Activated CD8-positive, alpha-beta T cell treated with anti-CD3 and anti-CD28 coated beads for 36 hours (primary cell): ENCODE data around the gene ANKRD31. TPM values are rescaled to one million over a fixed set of nuclear protein-coding genes. Genes with fewer than 3 reads are reported as not detected.

ENCODE experiments used
- ATAC-seq: fragments of 200-7000 bp; cut with Tn5 transposase; one replicate; pipeline ENCODE4 v1.10.0; 2021; ENCODE audit warnings: mild to moderate bottlenecking, moderate library complexity
- CTCF ChIA-PET: fragments of 350-600 bp; sonication (Branson Sonifier 250); formaldehyde crosslinking; loops from one replicate; lab custom pipeline; 2021; ENCODE audit warnings: antibody characterized with exemption; lab: Charles Lee
- POLR2A ChIA-PET: fragments of 350-600 bp; sonication (Branson Sonifier 250); formaldehyde crosslinking; loops from one replicate; lab custom pipeline; 2021; ENCODE audit warnings: antibody characterized with exemption; lab: Charles Lee
- DNase-seq: peaks from one replicate; pipeline ENCODE4 v3.0.0-alpha.2; 2020
- H3K27ac Mint-ChIP-seq: one replicate; pipeline ENCODE4 v1.8.0; 2021; ENCODE audit warnings: mild to moderate bottlenecking, mixed read lengths
- H3K27me3 Mint-ChIP-seq: one replicate; pipeline ENCODE4 v1.8.0; 2021; ENCODE audit warnings: mixed read lengths
- H3K36me3 Mint-ChIP-seq: one replicate; pipeline ENCODE4 v1.8.0; 2021; ENCODE audit warnings: low read depth, mixed read lengths
- H3K4me1 Mint-ChIP-seq: one replicate; pipeline ENCODE4 v1.8.0; 2021; ENCODE audit warnings: low read depth, mixed read lengths
- H3K4me3 Mint-ChIP-seq: one replicate; pipeline ENCODE4 v1.8.0; 2021; ENCODE audit warnings: mild to moderate bottlenecking, moderate library complexity, mixed read lengths
- H3K9me3 Mint-ChIP-seq: one replicate; pipeline ENCODE4 v1.8.0; 2021; ENCODE audit warnings: mixed read lengths
- CTCF ChIP-seq: fragments of 200-600 bp; IDR thresholded peaks from one replicate; pipeline ENCODE4 v1.8.0; 2022; ENCODE audit warnings: antibody characterized with exemption, mild to moderate bottlenecking
- intact Hi-C: fragments of 100-400 bp; cut with micrococcal nuclease; formaldehyde crosslinking; loops from one replicate; pipeline ENCODE4 v1.10.0; 2022
- total RNA-seq, 2 experiments: library from RNA; stranded (reverse); gene quantifications; one replicate each; pipeline ENCODE4 v1.2.3, GENCODE V29; 2021

ANKRD31 gene
- total RNA-seq, 2 experiments from 2014 or later = 0.94 to 0.99 TPM

GRCh38 chr5:75054134-75054930, 182.3 kb downstream of the ANKRD31 start:
- peaks cover 75% of the 10 kb centered on the region for H3K4me1 Mint-ChIP-seq
- no peaks in the 10 kb centered on the region for H3K27me3 Mint-ChIP-seq
- no peaks in the 10 kb centered on the region for H3K36me3 Mint-ChIP-seq
- TF ChIP-seq CTCF = no peak
- DNase-seq (peak; percentile 40), ATAC-seq (no peak)
- H3K4me3 Mint-ChIP-seq = peak overlapping the region; percentile 81
- H3K27ac Mint-ChIP-seq = peak overlapping the region; percentile 89
- CTCF ChIA-PET = interaction anchor here (0.7 to 3.0 kb wide), 2 partner anchors 183 to 196 kb away, joined by 3 to 23 read pairs; partner anchors contain the start of gene ANKRD31
- POLR2A ChIA-PET = interaction anchor here (0.8 to 1.7 kb wide), 7 partner anchors 8 to 456 kb away, joined by 3 to 7 read pairs (median 3); partner anchors contain the start of gene HMGCR
- H3K9me3 Mint-ChIP-seq = no peaks in the 10 kb centered on the region
- intact Hi-C loops = loop anchor here (5.0 to 10.0 kb wide), 2 partner anchors 183 to 280 kb away; partner anchors contain the start of genes ANKRD31 and HMGCR

- H3K27me3 Mint-ChIP-seq = no peaks in the 10 kb centered on the region
- intact Hi-C loops = loop anchor here (5.0 to 10.0 kb wide), 2 partner anchors 184 to 281 kb away; partner anchors contain the start of genes ANKRD31 and HMGCR
- peak overlapping the region; percentile 89 for H3K27ac Mint-ChIP-seq
- DNase-seq (peak; percentile 69), ATAC-seq (peak; percentile 24)
- H3K4me1 Mint-ChIP-seq = peaks cover 75% of the 10 kb centered on the region
- no peaks in the 10 kb centered on the region for H3K36me3 Mint-ChIP-seq
- CTCF ChIA-PET = interaction anchor here (0.7 to 4.6 kb wide), 5 partner anchors 13 to 195 kb away, joined by 3 to 31 read pairs (median 21); partner anchors contain the start of gene ANKRD31
- POLR2A ChIA-PET = interaction anchor here (0.8 to 1.9 kb wide), 8 partner anchors 9 to 283 kb away, joined by 3 to 7 read pairs (median 4); partner anchors contain the start of gene HMGCR
- TF ChIP-seq CTCF = no peak
- peak overlapping the region; percentile 81 for H3K4me3 Mint-ChIP-seq
- no peaks in the 10 kb centered on the region for H3K9me3 Mint-ChIP-seq
Observed at GRCh38 chr5:75053304-75054133, 183.2 kb downstream of the ANKRD31 start.

GRCh38 chr5:75053054-75053303, 183.7 kb downstream of the ANKRD31 start:
- no peak overlapping the region for H3K27ac Mint-ChIP-seq
- H3K4me3 Mint-ChIP-seq = peak overlapping the region; percentile 81
- peaks cover 75% of the 10 kb centered on the region for H3K4me1 Mint-ChIP-seq
- H3K27me3 Mint-ChIP-seq = no peaks in the 10 kb centered on the region
- H3K36me3 Mint-ChIP-seq = no peaks in the 10 kb centered on the region
- intact Hi-C loops = loop anchor here (5.0 to 10.0 kb wide), 2 partner anchors 184 to 282 kb away; partner anchors contain the start of genes ANKRD31 and HMGCR
- CTCF ChIA-PET = interaction anchor here (1.1 to 4.6 kb wide), 4 partner anchors 12 to 184 kb away, joined by 4 to 31 read pairs (median 22); partner anchors contain the start of gene ANKRD31
- DNase-seq (no peak), ATAC-seq (peak; percentile 14)
- POLR2A ChIA-PET = interaction anchor here (0.9 to 1.9 kb wide), 4 partner anchors 18 to 284 kb away, joined by 3 to 7 read pairs (median 4); partner anchors contain the start of gene HMGCR
- no peaks in the 10 kb centered on the region for H3K9me3 Mint-ChIP-seq
- no peak for TF ChIP-seq CTCF

- ChIA-PET POLR2A (interaction anchor here (0.6 to 1.9 kb wide), 8 partner anchors 8 to 217 kb away, joined by 3 to 8 read pairs (median 4); partner anchors contain the start of gene ANKRD31), CTCF (interaction anchor here (1.1 to 5.2 kb wide), 8 partner anchors 7 to 185 kb away, joined by 3 to 38 read pairs (median 12); partner anchors contain the start of gene ANKRD31)
- Mint-ChIP-seq H3K4me1 (peaks cover 74% of the 10 kb centered on the region), H3K36me3 (no peaks in the 10 kb centered on the region), H3K9me3 (no peaks in the 10 kb centered on the region), H3K27me3 (no peaks in the 10 kb centered on the region), H3K4me3 (peak within 1 kb of the TSS; percentile 82), H3K27ac (peak within 1 kb of the TSS; percentile 91)
- ATAC-seq (peak; percentile 22), DNase-seq (peak; percentile 58)
- no peak for TF ChIP-seq CTCF
- intact Hi-C loops = loop anchor here (5.0 to 10.0 kb wide), 2 partner anchors 185 to 282 kb away; partner anchors contain the start of genes ANKRD31 and HMGCR
Observed at GRCh38 chr5:75052192-75053053, 184.3 kb downstream of the ANKRD31 start, which contains the start of gene GCNT4. TSS of gene GCNT4 (minus strand) at chr5:75052558. CDS start at chr5:75030037, 22,521 bp downstream.
